Left ventricle myocardium inferior (tissue), 1 donor: ENCODE data around the gene ARHGAP31. TPM values are rescaled to one million over a fixed set of nuclear protein-coding genes. Genes with fewer than 3 reads are reported as not detected.
"Not testable (repeated sequence)": the region's sequence is repeated elsewhere in the genome, so short reads cannot be mapped to it uniquely, and the experiment has no call there.

Experiments used
- DNase-seq: peaks from one replicate; pipeline ENCODE4 v3.0.0-alpha.2; 2020
- H3K27ac ChIP-seq: fragments of 200-600 bp; replicated peaks from 2 replicates; pipeline ENCODE4 v1.8.0; 2021
- H3K27me3 ChIP-seq: fragments of 200-600 bp; 2 replicates; pipeline ENCODE4 v1.8.0; 2021; ENCODE audit warnings: low read depth
- H3K36me3 ChIP-seq: fragments of 200-600 bp; 2 replicates; pipeline ENCODE4 v1.8.0; 2021
- H3K4me1 ChIP-seq: fragments of 200-600 bp; 2 replicates; pipeline ENCODE4 v1.8.0; 2021
- H3K4me3 ChIP-seq: fragments of 200-600 bp; 2 replicates; pipeline ENCODE4 v1.8.0; 2021; ENCODE audit warnings: mild to moderate bottlenecking, moderate library complexity
- H3K9me3 ChIP-seq: fragments of 200-600 bp; replicated peaks from 2 replicates; pipeline ENCODE4 v1.8.0; 2021
- intact Hi-C: fragments of 100-400 bp; cut with micrococcal nuclease; formaldehyde crosslinking; loops from one replicate; pipeline ENCODE4 v1.11.0; 2022
- total RNA-seq: library from RNA; stranded (reverse); fragmentation: NEBNext Ultra II Directional; extraction: Animal tissue kit (Norgen Biotek cat#: 25700); gene quantifications from one replicate; pipeline ENCODE4 v1.2.1, GENCODE V29; 2021
- TF ChIP-seq, protein P1 (sequence below): fragments of 200-600 bp; IDR thresholded peaks from 2 replicates; pipeline ENCODE4 v1.8.0; 2021; ENCODE audit warnings: antibody characterized with exemption, mild to moderate bottlenecking, borderline replicate concordance
- donor health status: DM: no; HTN: yes; CAD: no; lungs with severe emphysema.

The ARHGAP31 gene
- total RNA-seq, 1 donor from 2014 or later, result 38.0 TPM

DNA sequence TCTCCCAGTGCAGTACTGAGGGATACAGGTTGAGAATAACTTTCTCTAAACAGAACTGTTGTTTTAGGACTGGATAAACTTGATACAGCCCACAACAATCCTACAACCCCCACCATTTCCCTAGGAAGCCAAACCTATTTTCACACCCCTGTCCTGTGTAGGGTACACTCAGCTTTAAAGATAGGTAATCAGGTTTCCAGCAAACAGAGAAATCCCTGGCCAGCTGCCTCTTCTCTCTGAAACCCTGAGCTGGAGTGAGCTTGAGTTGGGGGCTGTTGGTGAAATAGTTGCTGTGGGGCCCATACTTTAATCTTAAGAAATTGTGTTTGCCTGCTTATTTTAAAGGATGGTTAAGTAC lies 22.1 kb downstream of the ARHGAP31 start:
- Histone ChIP-seq H3K4me3 (no peak overlapping the region), H3K36me3 (peaks cover 17% of the 10 kb centered on the region), H3K27ac (no peak overlapping the region), H3K27me3 (no peaks in the 10 kb centered on the region), H3K4me1 (peaks cover 84% of the 10 kb centered on the region), H3K9me3 (no peaks in the 10 kb centered on the region)
- DNase-seq, result no peak
- TF ChIP-seq, protein P1, sequence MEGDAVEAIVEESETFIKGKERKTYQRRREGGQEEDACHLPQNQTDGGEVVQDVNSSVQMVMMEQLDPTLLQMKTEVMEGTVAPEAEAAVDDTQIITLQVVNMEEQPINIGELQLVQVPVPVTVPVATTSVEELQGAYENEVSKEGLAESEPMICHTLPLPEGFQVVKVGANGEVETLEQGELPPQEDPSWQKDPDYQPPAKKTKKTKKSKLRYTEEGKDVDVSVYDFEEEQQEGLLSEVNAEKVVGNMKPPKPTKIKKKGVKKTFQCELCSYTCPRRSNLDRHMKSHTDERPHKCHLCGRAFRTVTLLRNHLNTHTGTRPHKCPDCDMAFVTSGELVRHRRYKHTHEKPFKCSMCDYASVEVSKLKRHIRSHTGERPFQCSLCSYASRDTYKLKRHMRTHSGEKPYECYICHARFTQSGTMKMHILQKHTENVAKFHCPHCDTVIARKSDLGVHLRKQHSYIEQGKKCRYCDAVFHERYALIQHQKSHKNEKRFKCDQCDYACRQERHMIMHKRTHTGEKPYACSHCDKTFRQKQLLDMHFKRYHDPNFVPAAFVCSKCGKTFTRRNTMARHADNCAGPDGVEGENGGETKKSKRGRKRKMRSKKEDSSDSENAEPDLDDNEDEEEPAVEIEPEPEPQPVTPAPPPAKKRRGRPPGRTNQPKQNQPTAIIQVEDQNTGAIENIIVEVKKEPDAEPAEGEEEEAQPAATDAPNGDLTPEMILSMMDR, result no peak
- intact Hi-C loops, result no loop called here

- Histone ChIP-seq H3K4me3 (no peak overlapping the region), H3K27me3 (no peaks in the 10 kb centered on the region), H3K36me3 (peaks cover 4% of the 10 kb centered on the region), H3K4me1 (peaks cover 94% of the 10 kb centered on the region), H3K9me3 (no peaks in the 10 kb centered on the region), H3K27ac (peak overlapping the region; percentile 25)
- no peak for DNase-seq
- TF ChIP-seq, protein P1, result no peak
- intact Hi-C loops, result no loop called here
Measured at GRCh38 chr3:119318876-119319275, 24.7 kb downstream of the ARHGAP31 start.

- H3K27ac ChIP-seq, result peak overlapping the region; percentile 25
- H3K9me3 ChIP-seq, result no peaks in the 10 kb centered on the region
- TF ChIP-seq, protein P1, result no peak
- H3K4me3 ChIP-seq, result no peak overlapping the region
- no peaks in the 10 kb centered on the region for H3K27me3 ChIP-seq
- no peak for DNase-seq
- peaks cover 94% of the 10 kb centered on the region for H3K4me1 ChIP-seq
- no peaks in the 10 kb centered on the region for H3K36me3 ChIP-seq
- intact Hi-C loops, result no loop called here
Measured at GRCh38 chr3:119319311-119319710, 25.1 kb downstream of the ARHGAP31 start.

DNA sequence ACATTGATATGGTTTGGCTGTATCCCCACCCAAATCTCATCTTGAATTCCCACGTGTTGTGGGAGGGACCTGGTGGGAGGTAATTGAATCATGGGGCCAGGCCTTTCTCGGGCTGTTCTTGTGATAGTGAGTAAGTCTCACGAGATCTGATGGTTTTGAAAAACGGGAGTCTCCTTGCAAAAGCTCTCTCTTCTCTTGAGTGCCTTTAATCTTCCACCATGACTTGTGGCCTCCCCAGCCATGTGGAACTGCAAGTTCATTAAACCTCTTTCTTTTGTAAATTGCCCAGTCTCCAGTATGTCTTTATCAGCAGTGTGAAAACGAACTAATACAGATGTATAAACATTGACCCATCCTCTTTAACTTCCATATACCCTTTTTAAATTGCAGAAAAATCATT lies 26.6 kb downstream of the ARHGAP31 start:
- DNase-seq, H3K27me3 ChIP-seq, H3K36me3 ChIP-seq, H3K9me3 ChIP-seq, H3K4me3 ChIP-seq, intact Hi-C loops: not testable (repeated sequence)
- Histone ChIP-seq H3K4me1 (peaks cover 94% of the 10 kb centered on the region), H3K27ac (peak overlapping the region; percentile 25)

- DNase-seq, result no peak
- H3K27me3 ChIP-seq, result no peaks in the 10 kb centered on the region
- peaks cover 95% of the 10 kb centered on the region for H3K4me1 ChIP-seq
- H3K27ac ChIP-seq, result peak overlapping the region; percentile 93
- TF ChIP-seq, protein P1, result no peak
- H3K9me3 ChIP-seq, result no peaks in the 10 kb centered on the region
- H3K4me3 ChIP-seq, result peak overlapping the region; percentile 72
- intact Hi-C loops, result no loop called here
- no peaks in the 10 kb centered on the region for H3K36me3 ChIP-seq
Measured at GRCh38 chr3:119322021-119322834, 28.0 kb downstream of the ARHGAP31 start.

- no peaks in the 10 kb centered on the region for H3K36me3 ChIP-seq
- H3K9me3 ChIP-seq, result no peaks in the 10 kb centered on the region
- TF ChIP-seq, protein P1, result peak; percentile 33
- H3K27ac ChIP-seq, result peak overlapping the region; percentile 93
- intact Hi-C loops, result no loop called here
- no peaks in the 10 kb centered on the region for H3K27me3 ChIP-seq
- DNase-seq, result peak; percentile 88
- H3K4me3 ChIP-seq, result peak overlapping the region; percentile 72
- H3K4me1 ChIP-seq, result peaks cover 92% of the 10 kb centered on the region
Measured at GRCh38 chr3:119322835-119323722, 28.9 kb downstream of the ARHGAP31 start.
